Natural killer cell (primary cell): ENCODE data around the gene TBC1D22A. TPM values are rescaled to one million over a fixed set of nuclear protein-coding genes. Genes with fewer than 3 reads are reported as not detected.
"Not testable (repeated sequence)": the region's sequence is repeated elsewhere in the genome, so short reads cannot be mapped to it uniquely, and the experiment has no call there.

Experiments
- ATAC-seq, 3 donors: fragments of 150-1000 bp in 2 of 3; fragments of 200-7000 bp in 1 of 3; cut with Tn5 transposase; 1 replicate in 1 of 3; 2 replicates in 2 of 3; pipeline ENCODE4 v1.10.0; 2021; ENCODE audit warnings: mild to moderate bottlenecking in 2 of 3, moderate library complexity in 2 of 3
- DNase-seq, 2 donors: peaks; one replicate each; pipeline versions ENCODE4 v3.0.0 to v3.0.0-alpha.2; 2013 to 2021; ENCODE audit warnings: mixed read lengths in 1 of 2
- H3K27ac ChIP-seq: one replicate; pipeline ENCODE4 v1.5.1; 2013; ENCODE audit warnings: mild to moderate bottlenecking, low read length
- H3K27me3 ChIP-seq: one replicate; pipeline ENCODE4 v1.6.1; 2013; ENCODE audit warnings: low read length; ENCODE audit not compliant: control insufficient read depth, insufficient read depth
- H3K36me3 ChIP-seq: one replicate; pipeline ENCODE4 v1.6.1; 2013; ENCODE audit warnings: low read length; ENCODE audit not compliant: control insufficient read depth, insufficient read depth
- H3K4me1 ChIP-seq: one replicate; pipeline ENCODE4 v1.6.1; 2013; ENCODE audit warnings: low read length; ENCODE audit not compliant: control insufficient read depth, insufficient read depth
- H3K4me3 ChIP-seq: one replicate; pipeline ENCODE4 v1.5.1; 2013; ENCODE audit warnings: low read length
- H3K9me3 ChIP-seq: one replicate; pipeline ENCODE4 v1.6.1; 2013; ENCODE audit warnings: low read length; ENCODE audit not compliant: control insufficient read depth, insufficient read depth
- H3K27ac Mint-ChIP-seq, 2 donors: one replicate each; pipeline ENCODE4 v1.8.0; 2022; ENCODE audit warnings: mild to moderate bottlenecking in 2 of 2, mixed read lengths in 2 of 2, moderate library complexity in 1 of 2
- H3K27me3 Mint-ChIP-seq, 2 donors: one replicate each; pipeline ENCODE4 v1.8.0; 2022; ENCODE audit warnings: low read depth in 2 of 2, mixed read lengths in 2 of 2
- H3K36me3 Mint-ChIP-seq: one replicate; pipeline ENCODE4 v1.8.0; 2022; ENCODE audit warnings: mixed read lengths
- H3K4me1 Mint-ChIP-seq, 2 donors: one replicate each; pipeline ENCODE4 v1.8.0; 2022; ENCODE audit warnings: mixed read lengths in 2 of 2
- H3K4me3 Mint-ChIP-seq: one replicate; pipeline ENCODE4 v1.8.0; 2022; ENCODE audit warnings: mild to moderate bottlenecking, moderate library complexity, mixed read lengths
- H3K9me3 Mint-ChIP-seq, 2 donors: one replicate each; pipeline ENCODE4 v1.8.0; 2022; ENCODE audit warnings: mixed read lengths in 2 of 2
- CTCF ChIP-seq: fragments of 200-600 bp; IDR thresholded peaks from one replicate; pipeline ENCODE4 v1.8.0; 2022; ENCODE audit warnings: antibody characterized with exemption
- WGBS: methylation state at CpG from one replicate; pipeline ENCODE4 v1.1.7; 2013; ENCODE audit warnings: missing lambda C conversion rate; ENCODE audit not compliant: insufficient coverage; 5-methylcytosine and 5-hydroxymethylcytosine counted together
- intact Hi-C: fragments of 100-400 bp; cut with micrococcal nuclease; formaldehyde crosslinking; loops from one replicate; pipeline ENCODE4 v1.14.2; 2022
- total RNA-seq, 4 donors: library from RNA; stranded (reverse); fragments of 120-200 nt in 1 of 4; gene quantifications; one replicate each; pipeline versions ENCODE4 v1.2.3 to v1.2.4, GENCODE V29; 2013 to 2022

Gene TBC1D22A
- total RNA-seq, 3 donors from 2014 or later (not counting 1 experiment from before 2014, with no cell fraction given): 47.4 to 53.7 (median 53.2) TPM

- no peak for DNase-seq
- intact Hi-C loops: no loop called here
- Mint-ChIP-seq H3K27me3 (no peaks in the 10 kb centered on the region), H3K27ac (no peak overlapping the region), H3K36me3 (no peaks in the 10 kb centered on the region), H3K4me1 (peaks cover 9 to 21% of the 10 kb centered on the region in 2 donors), H3K9me3 (no peaks in the 10 kb centered on the region), H3K4me3 (no peak overlapping the region)
- no peak for TF ChIP-seq CTCF
- Histone ChIP-seq H3K27me3 (no peaks in the 10 kb centered on the region), H3K4me1 (no peaks in the 10 kb centered on the region), H3K4me3 (no peak overlapping the region), H3K27ac (no peak overlapping the region), H3K9me3 (no peaks in the 10 kb centered on the region), H3K36me3 (peaks cover 27% of the 10 kb centered on the region)
- WGBS: 98% methylated on average over 13 of the region's 13 CpGs
- no peak for ATAC-seq
These were observed 213.7 kb downstream of the TBC1D22A start for GRCh38 chr22:46976143-46976542.

DNA sequence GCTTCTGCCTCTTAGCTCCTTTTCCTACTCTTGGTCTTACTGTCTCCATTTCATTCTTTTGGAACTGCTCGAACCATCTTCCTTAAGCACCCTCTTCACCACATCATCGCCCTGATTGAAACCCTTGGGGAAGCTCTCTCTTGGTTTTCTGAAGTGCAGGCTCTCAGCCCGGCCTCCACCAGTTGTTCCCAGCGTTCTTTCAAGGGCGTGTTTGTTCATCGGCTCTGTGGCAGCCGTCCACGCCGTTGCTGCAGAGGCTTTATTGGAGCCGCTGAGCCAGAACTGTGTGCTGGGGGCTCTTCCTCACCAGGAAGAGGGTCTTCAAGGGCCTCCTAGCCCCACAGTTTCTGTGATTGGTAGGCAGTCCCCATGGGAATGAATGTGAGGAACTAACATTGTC lies 214.1 kb downstream of the TBC1D22A start:
- H3K4me1 ChIP-seq: no peaks in the 10 kb centered on the region
- WGBS: 98% methylated on average over 10 of the region's 10 CpGs
- no peak overlapping the region for H3K4me3 Mint-ChIP-seq
- H3K4me1 Mint-ChIP-seq: peaks cover 12 to 25% of the 10 kb centered on the region in 2 donors
- ATAC-seq (no peak), DNase-seq (no peak)
- no peaks in the 10 kb centered on the region for H3K36me3 Mint-ChIP-seq
- no peaks in the 10 kb centered on the region for H3K9me3 Mint-ChIP-seq
- no peaks in the 10 kb centered on the region for H3K27me3 Mint-ChIP-seq
- H3K27ac ChIP-seq: no peak overlapping the region
- no peak for TF ChIP-seq CTCF
- intact Hi-C loops: no loop called here
- no peak overlapping the region for H3K27ac Mint-ChIP-seq
- H3K36me3 ChIP-seq: peaks cover 27% of the 10 kb centered on the region
- H3K4me3 ChIP-seq: no peak overlapping the region
- H3K9me3 ChIP-seq: no peaks in the 10 kb centered on the region
- no peaks in the 10 kb centered on the region for H3K27me3 ChIP-seq

DNA sequence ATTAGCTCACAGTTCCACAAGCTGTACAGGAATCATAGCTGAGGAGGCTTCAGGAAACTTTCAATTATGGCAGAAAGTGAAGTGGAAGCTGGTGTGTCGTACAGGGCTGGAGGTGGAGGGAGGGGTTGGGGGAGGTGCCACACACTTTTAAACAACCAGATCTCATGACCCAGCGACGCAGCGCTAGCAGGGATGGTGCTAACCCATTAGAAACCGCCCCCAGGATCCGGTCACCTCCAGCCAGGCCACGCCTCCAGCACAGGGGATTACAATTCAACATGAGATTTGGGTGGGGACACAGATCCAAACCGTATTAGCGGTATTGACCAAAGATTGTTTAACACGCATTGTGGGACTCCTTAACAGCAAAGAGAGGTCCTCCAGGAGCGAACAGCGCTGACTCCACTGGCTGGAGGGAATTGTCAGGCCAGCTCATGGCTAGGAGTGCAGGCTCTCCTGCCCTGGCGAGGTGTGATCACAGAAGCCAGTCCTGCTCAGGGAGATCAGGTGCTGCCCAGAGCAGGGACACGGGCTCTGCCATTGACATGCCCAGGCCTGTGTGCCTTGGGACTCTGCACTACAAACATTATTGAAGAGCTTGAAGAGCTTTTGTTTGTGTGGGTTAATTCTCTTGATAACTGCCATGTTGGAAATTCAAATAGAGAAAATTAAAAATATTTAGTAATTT lies 215.3 kb downstream of the TBC1D22A start:
- Mint-ChIP-seq H3K4me3 (no peak overlapping the region), H3K27ac (no peak overlapping the region), H3K9me3 (no peaks in the 10 kb centered on the region), H3K36me3 (no peaks in the 10 kb centered on the region), H3K27me3 (no peaks in the 10 kb centered on the region), H3K4me1 (peaks cover 14 to 31% of the 10 kb centered on the region in 2 donors)
- WGBS: 98% methylated on average over 14 of the region's 14 CpGs
- H3K27ac ChIP-seq: no peak overlapping the region
- TF ChIP-seq CTCF: no peak
- no peak for ATAC-seq
- no peaks in the 10 kb centered on the region for H3K4me1 ChIP-seq
- H3K9me3 ChIP-seq: no peaks in the 10 kb centered on the region
- H3K36me3 ChIP-seq: peaks cover 27% of the 10 kb centered on the region
- intact Hi-C loops: no loop called here
- no peak for DNase-seq
- no peak overlapping the region for H3K4me3 ChIP-seq
- H3K27me3 ChIP-seq: no peaks in the 10 kb centered on the region

DNA sequence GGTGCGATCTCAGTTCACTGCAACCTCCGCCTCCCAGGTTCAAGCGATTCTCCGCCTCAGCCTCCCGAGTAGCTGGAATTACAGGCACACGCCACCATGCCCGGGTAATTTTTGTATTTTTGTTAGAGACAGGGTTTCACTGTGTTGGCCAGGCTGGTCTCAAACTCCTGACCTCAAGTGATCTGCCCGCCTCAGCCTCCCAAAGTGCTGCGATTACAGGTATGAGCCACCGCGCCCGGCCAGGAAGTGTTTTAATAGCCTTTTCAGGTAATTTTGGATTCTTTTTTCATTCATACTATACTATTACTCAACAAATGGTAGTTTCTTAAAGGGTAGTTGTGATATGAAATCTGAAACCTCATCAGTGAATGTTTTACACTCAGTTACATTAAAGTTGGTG lies 216.2 kb downstream of the TBC1D22A start:
- H3K9me3 ChIP-seq, H3K4me3 ChIP-seq, H3K9me3 Mint-ChIP-seq, H3K4me1 ChIP-seq, H3K27me3 Mint-ChIP-seq, H3K27ac Mint-ChIP-seq, H3K4me3 Mint-ChIP-seq, DNase-seq, ATAC-seq, H3K36me3 Mint-ChIP-seq, H3K27me3 ChIP-seq, H3K27ac ChIP-seq, intact Hi-C loops: not testable (repeated sequence)
- H3K36me3 ChIP-seq: peaks cover 27% of the 10 kb centered on the region
- 98% methylated on average over 12 of the region's 12 CpGs for WGBS
- H3K4me1 Mint-ChIP-seq: peaks cover 14 to 35% of the 10 kb centered on the region in 2 donors
